GM21723 (cell line): ENCODE results near the gene KANTR.

Experiments
- ATAC-seq: cut with Tn5 transposase; IDR thresholded peaks from one replicate; pipeline ENCODE4 v1.9.1; 2021; ENCODE audit warnings: mild to moderate bottlenecking, moderate library complexity; ENCODE audit not compliant: unreplicated experiment

The KANTR gene

DNA sequence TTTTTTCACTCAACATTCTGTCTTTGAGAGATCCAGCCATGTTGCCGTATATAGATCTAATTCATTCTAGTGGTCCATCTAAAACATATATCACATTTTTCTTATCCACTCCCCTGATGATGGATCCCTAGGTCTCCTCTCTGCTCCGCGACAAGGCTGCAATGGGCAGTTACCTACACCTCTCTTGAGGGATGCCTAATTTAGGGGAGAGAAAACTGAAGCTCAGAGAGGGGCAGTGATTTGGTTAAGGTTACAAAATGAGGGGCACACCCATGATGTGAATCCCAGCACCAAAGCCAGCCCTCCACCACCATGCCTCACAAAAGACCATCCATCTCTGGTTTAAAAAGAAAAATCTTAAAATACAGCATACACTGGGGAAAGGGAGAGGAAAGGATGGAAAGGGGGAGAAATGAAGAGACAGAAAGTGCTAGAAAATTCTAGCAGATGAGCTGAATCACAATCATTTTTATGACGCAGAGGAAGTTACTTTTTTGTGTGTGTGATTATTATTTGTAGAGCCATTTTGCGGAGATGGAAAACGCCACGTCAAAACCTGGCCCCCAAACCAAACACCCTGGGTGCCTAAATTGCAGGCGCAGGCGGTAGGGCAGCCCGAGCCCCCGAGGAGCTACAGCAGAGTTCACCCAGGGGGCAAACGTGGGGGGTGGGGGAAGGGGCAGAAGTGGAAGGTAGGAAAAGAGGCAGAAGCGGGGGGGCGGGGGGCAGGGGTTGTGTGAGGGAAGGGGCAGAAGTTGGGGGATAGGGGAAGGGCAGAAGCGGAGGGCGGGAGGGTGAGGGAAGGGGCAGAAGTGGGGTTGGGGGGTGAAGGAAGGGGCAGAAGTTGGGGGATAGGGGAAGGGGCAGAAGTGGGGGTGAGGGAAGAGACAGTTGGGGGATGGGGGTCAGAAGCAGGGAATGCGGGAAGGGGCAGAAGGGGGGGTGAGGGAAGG is 13.0 kb upstream of the KANTR start:
- ATAC-seq, result no peak

DNA sequence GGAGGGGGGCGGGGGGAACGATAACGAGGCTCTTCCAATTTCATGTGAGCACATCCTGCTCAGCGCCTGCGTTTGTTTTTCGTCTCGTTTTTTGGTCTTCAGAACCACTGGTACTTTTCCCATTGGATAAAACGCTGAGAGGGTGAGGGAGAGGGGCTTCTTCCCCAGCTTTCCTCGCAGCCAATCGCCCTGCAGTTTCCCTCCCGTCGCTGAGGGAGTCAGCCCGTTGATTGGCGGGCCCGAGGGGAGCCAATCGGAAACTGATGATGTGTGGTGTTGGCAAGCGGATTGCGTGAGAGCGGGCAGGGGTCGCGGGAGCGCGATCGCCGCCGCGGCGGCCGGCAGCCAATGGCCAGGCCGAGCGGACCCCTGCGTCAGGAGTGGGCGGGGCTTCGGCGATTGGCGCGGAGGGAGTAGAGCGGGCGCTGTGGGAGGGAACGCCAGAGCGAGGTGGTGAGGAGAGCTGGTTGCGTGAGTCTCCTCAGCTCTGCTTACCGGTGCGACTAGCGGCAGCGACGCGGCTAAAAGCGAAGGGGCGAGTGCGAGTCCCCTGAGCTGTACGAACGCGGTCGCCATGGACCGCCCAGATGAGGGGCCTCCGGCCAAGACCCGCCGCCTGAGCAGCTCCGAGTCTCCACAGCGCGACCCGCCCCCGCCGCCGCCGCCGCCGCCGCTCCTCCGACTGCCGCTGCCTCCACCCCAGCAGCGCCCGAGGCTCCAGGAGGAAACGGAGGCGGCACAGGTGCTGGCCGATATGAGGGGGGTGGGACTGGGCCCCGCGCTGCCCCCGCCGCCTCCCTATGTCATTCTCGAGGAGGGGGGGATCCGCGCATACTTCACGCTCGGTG is 11.8 kb upstream of the KANTR start, which contains the start of gene TSPYL2:
TSS of gene TSPYL2 (plus strand) at position 443 of the 848 bp plus-strand sequence. CDS start at position 575, 132 bp downstream.
- ATAC-seq, result peak; percentile 93

DNA sequence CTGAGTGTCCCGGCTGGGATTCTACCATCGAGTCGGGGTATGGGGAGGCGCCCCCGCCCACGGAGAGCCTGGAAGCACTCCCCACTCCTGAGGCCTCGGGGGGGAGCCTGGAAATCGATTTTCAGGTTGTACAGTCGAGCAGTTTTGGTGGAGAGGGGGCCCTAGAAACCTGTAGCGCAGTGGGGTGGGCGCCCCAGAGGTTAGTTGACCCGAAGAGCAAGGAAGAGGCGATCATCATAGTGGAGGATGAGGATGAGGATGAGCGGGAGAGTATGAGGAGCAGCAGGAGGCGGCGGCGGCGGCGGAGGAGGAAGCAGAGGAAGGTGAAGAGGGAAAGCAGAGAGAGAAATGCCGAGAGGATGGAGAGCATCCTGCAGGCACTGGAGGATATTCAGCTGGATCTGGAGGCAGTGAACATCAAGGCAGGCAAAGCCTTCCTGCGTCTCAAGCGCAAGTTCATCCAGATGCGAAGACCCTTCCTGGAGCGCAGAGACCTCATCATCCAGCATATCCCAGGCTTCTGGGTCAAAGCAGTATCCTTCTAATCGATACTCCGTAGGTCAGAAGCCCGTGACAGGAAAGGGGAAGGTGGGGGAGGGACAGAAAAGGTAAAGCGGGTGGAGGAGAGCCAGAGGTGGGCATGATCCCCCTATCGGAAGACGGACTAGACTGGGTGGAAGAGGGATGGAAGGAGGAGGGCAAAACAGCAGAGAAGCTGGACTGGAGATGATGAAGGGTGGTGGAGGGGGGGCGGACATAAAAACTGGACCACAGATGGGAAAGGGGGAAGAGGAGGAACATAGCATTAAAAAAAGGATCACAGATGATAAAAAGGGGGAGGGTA is 10.9 kb upstream of the KANTR start:
- ATAC-seq, result no peak

DNA sequence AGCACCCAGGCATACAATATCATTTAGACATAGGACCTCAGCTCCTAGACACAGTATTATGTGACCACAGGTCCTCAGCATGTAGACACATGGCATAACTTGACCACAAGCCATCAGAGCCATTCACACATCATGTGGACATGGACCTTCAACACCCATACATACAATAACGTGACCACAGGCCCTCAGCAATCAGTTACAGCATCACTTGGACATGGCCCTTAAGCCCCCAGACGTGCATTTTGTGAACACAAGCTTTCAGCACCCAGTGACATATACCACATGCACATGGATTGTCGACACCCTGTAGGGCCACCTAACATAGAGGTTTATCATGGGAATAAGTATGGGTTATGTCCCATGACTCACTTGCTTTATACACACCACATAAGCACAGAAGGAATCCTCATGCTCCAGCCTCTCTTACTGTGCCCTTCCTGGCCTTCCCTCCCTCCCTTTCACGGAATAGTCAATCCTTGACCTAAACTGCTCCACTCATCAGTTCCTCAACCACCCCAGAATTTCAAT is 9.8 kb upstream of the KANTR start:
- no peak for ATAC-seq

DNA sequence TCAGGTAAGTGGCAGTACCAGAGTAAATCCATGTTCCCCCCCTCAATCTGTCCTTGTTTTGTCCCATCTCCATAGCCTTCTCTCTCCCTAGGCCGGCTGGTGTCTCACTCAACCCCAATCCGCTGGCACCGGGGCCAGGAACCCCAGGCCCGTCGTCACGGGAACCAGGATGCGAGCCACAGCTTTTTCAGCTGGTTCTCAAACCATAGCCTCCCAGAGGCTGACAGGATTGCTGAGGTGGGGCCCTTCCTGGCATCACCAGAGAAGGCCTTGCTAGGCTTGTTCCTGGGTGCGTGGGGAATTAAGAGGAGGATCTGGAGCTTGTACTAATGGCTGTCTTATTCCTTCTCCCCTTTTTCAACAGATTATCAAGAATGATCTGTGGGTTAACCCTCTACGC is 9.1 kb upstream of the KANTR start:
- ATAC-seq, result no peak

DNA sequence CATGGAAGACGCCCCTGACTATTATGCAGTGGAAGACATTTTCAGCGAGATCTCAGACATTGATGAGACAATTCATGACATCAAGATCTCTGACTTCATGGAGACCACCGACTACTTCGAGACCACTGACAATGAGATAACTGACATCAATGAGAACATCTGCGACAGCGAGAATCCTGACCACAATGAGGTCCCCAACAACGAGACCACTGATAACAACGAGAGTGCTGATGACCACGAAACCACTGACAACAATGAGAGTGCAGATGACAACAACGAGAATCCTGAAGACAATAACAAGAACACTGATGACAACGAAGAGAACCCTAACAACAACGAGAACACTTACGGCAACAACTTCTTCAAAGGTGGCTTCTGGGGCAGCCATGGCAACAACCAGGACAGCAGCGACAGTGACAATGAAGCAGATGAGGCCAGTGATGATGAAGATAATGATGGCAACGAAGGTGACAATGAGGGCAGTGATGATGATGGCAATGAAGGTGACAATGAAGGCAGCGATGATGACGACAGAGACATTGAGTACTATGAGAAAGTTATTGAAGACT is 8.2 kb upstream of the KANTR start:
- ATAC-seq, result no peak

DNA sequence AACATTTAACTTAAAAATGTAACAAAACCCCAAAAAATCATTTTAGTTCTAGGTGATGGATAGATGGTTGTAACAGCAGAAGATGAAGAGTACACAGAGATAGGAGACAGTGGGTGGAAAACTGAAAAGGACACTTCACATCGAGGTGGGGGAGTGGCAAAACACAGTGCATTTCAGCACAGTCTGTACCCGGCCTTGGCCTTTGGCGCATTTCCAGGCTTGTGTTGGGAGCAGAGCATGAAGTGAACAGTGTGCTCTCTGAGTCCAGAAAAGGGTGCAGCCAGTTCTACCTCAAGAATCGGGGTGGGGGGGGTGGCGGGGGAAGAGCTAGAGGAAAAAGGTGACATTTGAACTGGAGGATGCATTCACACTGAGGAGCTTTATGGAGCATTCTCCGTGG is 7.5 kb upstream of the KANTR start:
- no peak for ATAC-seq

DNA sequence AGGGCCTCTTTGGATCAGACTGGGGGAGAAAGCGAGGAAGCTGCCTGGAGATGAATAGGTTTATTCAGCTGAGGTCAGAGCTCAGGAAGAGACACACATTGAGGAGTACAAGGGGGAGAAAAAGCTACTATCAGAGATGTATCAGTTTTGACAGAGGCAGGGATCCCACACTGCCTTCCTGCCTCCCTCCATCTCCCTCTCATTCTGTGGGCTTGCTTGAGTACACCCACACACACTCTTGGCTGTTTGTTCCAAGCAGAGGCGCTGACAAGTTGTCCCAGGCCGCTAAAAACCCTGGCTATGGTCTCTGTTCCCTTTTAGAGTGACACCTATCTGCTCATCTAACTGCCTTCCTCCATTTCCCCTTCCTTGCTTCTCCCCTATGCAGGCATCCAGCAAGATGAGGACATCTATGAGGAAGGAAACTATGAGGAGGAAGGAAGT is 6.5 kb upstream of the KANTR start:
- ATAC-seq, result no peak

DNA sequence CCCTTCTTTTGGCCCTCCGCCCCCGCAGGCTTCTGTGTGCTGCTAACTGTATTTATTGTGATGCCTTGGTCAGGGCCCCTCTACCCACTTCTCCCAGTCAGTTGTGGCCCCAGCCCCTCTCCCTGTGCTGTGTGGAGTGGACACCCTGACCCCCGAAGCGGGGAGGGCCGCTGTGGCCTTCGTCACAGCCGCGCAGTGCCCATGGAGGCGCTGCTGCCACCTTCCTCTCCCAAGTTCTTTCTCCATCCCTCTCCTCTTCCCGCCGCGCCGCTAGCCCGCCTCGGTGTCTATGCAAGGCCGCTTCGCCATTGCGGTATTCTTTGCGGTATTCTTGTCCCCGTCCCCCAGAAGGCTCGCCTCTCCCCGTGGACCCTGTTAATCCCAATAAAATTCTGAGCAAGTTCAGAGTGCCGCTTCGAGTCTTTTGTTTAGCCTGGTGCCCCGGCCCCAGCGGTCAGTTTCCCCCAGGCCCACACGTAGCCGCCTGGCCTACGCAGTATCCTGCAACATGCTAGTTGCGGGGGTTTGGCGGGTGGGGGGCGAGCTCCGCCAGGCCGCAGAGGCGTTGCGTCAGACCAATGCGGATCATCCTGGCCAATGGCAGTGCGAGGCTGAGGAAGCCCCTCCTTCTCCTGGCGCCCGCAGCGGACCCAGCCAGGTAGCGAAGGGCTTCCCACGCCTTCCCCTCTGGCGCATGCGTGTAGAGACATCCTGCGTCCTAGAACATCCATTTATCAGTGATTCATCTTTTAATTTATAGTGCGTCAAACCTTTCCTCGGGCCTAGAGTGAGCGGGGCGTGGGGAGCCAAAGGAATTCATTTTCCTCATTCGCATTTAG is 5.6 kb upstream of the KANTR start:
- peak; percentile 50 for ATAC-seq

DNA sequence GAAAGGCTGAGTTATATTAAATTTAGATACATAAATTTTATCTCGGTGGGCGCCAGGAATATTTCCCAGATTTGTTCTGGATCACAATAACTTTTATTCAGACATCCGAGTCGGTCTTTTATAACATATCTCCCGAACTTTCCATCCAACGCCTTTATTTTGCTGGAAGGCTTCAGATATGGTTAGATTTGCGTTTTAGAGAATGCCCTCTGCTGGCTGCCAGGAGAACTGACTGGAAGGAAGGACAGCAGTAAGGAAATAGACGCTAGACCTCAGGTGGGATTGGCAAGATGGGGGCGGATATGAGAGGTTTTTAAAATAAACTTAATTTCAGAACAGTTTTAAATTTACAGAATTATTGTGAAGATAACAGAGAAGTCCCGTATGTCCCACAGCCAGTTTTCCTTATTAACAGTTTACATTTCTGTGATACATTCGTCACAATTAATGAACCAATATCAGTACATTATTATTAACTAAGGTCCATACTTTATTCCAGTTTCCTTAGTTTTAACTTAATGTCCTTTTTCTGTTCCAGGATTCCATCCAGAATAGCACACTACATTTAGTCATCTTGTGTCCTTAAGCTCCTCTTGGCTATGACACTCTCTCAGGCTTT is 4.6 kb upstream of the KANTR start:
- ATAC-seq, result peak; percentile 34

DNA sequence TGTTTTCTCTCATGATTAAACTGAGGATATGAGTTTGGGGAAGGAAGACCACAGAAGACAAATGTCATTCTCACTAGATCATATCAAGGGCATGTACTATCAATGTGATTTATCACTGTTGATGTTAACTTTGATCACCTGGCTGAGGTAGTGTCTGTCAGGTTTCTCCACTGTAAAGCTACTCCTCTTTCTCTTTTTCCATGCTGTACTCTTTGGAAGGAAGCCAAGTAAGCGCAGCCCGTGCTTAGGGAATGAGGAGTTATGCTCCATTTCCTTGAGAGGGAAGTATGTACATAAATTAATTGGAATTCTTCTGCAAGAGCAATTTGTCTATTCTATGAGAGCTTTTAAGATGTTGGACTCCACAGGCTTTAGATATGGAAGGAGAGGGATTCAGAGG is 4.0 kb upstream of the KANTR start:
- no peak for ATAC-seq

DNA sequence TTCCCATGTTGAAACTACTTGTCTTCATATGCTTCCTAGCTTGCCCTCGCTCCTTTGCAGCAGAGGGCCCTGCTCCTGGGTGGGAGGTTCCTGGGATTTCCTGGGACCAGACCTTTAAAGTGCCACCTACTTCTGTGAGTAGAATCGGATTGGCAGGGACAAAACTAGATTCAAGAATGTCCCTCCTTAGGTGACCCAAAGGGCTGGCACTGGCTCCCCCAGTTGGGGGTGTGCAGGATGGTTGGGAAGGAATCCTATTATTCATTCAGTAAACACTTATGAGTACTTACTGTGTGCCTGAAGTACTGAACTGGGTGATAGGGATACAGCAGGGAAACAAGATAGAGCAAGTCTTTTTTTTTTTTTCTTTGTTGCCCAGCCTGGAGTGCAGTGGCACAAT is 2.6 kb upstream of the KANTR start:
- no peak for ATAC-seq

DNA sequence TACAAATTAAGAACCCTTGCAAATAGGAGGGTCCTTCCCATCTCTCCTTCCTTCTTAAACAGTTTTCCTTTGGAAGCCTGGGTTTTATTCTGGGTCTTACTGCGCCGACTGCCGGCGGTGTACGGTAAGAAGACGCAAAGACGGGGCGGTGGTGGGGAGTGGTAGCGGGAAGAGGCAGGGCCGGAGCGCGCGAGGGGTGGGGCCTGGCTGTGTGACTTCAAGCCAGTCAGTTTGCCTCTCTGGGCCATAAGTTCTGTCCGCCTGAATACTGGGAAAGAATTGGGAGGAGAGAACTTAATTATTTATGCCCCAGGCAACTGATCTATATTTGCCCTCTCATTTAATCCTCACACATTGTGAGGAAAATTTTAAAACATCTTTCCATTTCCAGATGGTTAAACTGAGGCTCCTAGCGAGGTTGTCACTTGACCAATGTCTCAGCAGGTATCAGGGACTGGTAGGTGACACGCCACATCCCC is 726 bp upstream of the KANTR start:
- ATAC-seq, result peak; percentile 47

DNA sequence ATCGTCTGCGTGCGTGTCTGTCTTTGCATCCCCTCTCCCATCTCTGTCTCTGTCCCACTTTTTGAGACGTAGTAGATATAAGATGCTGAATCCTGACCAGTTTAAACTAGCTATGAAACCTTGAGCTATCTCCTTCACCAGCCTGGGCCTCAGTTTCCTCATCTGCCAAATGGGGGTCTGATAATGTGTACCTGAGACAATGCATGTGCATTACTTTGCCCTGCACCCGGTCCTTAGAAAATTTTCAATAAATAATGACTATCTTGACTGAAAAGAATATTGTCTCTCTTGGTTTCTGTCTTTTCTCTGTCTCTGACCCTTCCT is 602 bp downstream of the KANTR start:
- no peak for ATAC-seq

DNA sequence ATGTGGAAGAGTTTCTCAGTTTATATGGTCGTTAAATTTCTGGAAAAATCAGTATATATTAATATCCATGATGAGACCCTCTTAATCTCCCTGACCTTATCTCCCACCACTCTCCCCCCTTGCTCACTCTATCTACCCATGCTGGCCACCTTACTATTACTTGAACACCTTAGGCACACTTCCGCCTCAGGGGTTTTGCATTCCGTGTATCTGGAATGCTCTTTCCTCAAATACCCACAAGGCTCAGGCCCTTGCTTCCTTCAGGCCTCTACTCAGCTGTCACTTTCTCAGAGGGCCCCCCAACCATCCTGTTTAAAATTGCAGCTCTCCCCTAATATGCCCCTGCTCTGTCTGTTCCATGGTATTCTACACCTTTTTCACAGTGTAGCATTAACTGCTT is 1.9 kb downstream of the KANTR start:
- no peak for ATAC-seq

DNA sequence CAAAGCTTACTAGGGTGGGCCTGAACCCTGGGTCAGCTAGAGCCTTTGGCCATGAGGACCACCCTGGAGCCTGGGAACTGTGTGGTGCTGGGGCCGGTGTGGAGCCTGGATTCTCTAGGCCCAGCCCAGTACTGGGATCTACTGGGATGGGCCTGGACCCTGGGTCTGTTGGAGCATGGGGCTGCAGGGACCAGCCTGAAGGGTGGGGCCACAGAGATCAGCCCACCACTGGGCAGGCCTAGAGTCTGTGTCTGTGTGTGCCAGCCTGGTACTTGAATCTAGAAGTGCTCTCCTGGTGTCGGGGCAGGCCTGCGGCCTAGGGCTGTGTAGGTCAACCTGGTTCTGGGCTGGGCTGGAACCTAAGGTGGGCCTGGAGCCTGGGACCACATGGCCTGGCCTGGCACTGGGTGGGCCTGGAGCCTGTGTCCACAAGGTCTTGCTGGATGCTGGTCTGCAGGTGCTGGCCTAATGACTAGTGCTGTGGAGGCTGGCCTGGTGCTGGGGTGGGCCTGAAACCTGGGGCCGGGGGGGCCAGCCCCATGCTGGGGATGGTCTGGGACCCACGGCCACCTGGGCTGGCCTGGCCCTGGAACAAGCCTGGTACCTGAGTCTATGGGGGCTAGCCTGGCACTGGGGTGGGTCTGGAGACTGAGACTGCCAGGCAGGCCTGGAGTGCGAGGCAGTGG is 21.1 kb downstream of the KANTR start:
- no peak for ATAC-seq

DNA sequence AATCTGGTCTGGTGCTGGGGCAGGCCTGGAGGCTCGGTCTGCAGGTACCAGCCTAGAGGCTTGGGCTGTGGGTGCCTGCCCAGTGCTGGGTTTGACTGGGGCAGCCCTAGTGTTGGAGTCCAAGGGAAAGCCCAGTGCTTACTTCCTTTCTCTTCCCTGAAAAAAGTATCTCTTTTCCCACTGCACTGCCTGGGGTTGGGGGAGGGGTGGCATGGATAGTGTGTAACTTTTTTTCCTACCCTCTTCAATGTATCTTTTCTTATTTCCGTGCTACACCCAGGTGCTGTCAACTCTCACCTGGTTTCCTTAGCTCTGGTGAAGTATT is 21.6 kb downstream of the KANTR start:
- ATAC-seq, result no peak

DNA sequence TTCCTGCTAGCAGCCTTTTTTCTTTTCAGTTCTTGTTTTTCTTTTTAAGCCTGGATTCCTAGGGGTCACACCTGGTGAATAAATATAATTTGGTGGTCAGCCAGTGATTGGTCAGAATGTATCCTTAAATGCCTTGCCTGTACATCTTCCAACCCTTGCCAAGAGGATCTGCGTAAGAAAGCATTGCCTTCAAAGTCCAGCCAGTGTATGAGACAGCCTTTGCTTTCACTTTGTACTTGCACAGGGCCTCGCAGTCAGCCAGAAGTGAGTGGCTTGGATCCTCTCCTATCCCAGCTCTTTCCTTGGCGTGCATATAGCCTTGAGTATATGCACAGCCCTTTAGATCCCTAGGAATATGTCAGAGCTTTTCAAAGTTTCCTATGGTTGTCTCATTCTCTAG is 22.2 kb downstream of the KANTR start:
- ATAC-seq, result no peak
